GM12865 (cell line): ENCODE results near the gene ZNF780B.
"Not testable (repeated sequence)": the region's sequence is repeated elsewhere in the genome, so short reads cannot be mapped to it uniquely, and the experiment has no call there.

Experiments used
- DNase-seq: peaks from one replicate; pipeline ENCODE4 v3.0.0; 2010; ENCODE audit warnings: low read depth
- H3K4me3 ChIP-seq: 2 replicates; pipeline ENCODE4 v1.5.1; 2011; ENCODE audit warnings: mild to moderate bottlenecking, low read depth, low read length, control low read depth
- CTCF ChIP-seq: IDR thresholded peaks from 2 replicates; pipeline ENCODE4 v1.5.1; 2011; ENCODE audit warnings: low read length, control low read depth, low read depth, inconsistent platforms; ENCODE audit not compliant: insufficient read depth; ENCODE audit errors: missing control alignments

ZNF780B gene

GRCh38 chr19:40053491-40053890 lies 2.5 kb downstream of the ZNF780B start:
- DNase-seq = no peak
- no peak for TF ChIP-seq CTCF

GRCh38 chr19:40041718-40042117 lies 14.3 kb downstream of the ZNF780B start:
- not testable (repeated sequence) for H3K4me3 ChIP-seq, DNase-seq

More at GRCh38 chr19:40053491-40053890, 2.5 kb downstream of the ZNF780B start:
- no peak overlapping the region for H3K4me3 ChIP-seq

- not testable (repeated sequence) for DNase-seq, H3K4me3 ChIP-seq
Observed at GRCh38 chr19:40038047-40038446, 18.0 kb downstream of the ZNF780B start.

- DNase-seq = no peak
- no peak for TF ChIP-seq CTCF
- no peak overlapping the region for H3K4me3 ChIP-seq
Observed at GRCh38 chr19:40035996-40036395, 20.0 kb downstream of the ZNF780B start.

GRCh38 chr19:40033989-40034560 lies 22.0 kb downstream of the ZNF780B start:
- TF ChIP-seq CTCF = no peak
- no peak for DNase-seq
- H3K4me3 ChIP-seq = no peak overlapping the region

- DNase-seq = no peak
- H3K4me3 ChIP-seq = no peak overlapping the region
- no peak for TF ChIP-seq CTCF
Observed at GRCh38 chr19:40026597-40026970, 29.4 kb downstream of the ZNF780B start.

GRCh38 chr19:40025938-40026596 lies 30.0 kb downstream of the ZNF780B start:
- DNase-seq = no peak
- H3K4me3 ChIP-seq = no peak overlapping the region
- TF ChIP-seq CTCF = no peak

- no peak overlapping the region for H3K4me3 ChIP-seq
- no peak for DNase-seq
- TF ChIP-seq CTCF = no peak
Observed at GRCh38 chr19:40023969-40024368, 32.1 kb downstream of the ZNF780B start.
